Erythroblast (primary cell): Measurements from ENCODE around the gene PADI3.

Experiments used
- GATA1 ChIP-seq: IDR thresholded peaks from 2 replicates; pipeline ENCODE4 v1.6.1; 2011; ENCODE audit warnings: low read depth, mild to moderate bottlenecking, control low read depth, low read length, moderate library complexity
- POLR2A ChIP-seq: IDR thresholded peaks from 2 replicates; pipeline ENCODE4 v1.6.1; 2011; ENCODE audit warnings: mild to moderate bottlenecking, low read length

DNA sequence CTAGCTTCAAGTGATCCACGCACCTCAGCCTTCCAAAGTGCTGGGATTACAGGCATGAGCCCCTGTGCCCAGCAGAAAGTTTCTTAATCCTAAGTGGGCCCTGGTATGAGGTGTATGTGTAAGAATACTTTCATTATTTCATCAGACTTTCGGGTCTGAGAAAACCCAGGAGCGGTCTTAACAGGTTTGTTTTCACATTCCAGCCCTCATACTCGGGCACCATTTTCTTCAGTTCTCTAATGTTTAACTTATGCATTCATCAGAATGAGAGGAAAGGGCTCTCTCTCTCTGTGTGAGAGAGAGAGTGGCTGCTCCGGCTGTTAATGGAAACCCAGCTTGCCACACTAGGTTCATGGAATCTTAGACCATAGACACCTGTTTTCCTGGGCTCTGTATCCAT lies 48.1 kb upstream of the PADI3 start:
- TF ChIP-seq POLR2A: no peak
- TF ChIP-seq GATA1: no peak
